ENCODE measurements around the gene NTRK2. TPM values are rescaled to one million over a fixed set of nuclear protein-coding genes. Genes with fewer than 3 reads are reported as not detected.

NTRK2 gene
- total RNA-seq, 1 donor from 2014 or later = 0.07 TPM

DNA sequence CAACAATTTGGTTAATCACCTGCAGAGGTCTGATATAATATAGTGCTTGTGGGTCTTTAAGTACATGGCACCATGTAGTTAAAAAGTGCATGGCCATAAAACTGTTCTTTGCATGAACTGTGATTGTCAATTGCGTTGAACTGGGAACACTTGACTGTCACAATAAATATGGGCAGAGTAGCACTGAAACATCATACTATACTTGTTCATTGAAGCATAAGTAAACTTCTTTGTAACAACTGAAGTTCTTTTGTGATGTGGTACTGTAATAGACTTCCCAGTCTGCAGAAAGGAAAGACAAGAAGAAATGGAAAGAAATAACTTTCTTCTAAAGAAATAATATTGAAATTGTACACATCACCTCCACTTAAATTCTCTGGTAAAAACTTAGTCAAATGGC, 9.8 kb upstream of the NTRK2 start:
- POLR2A ChIA-PET = no interaction called here
- Mint-ChIP-seq H3K4me1 (no peaks in the 10 kb centered on the region), H3K4me3 (no peak overlapping the region), H3K9me3 (peaks cover 3% of the 10 kb centered on the region), H3K27me3 (no peaks in the 10 kb centered on the region), H3K36me3 (ENCODE audit: low read depth) (no peaks in the 10 kb centered on the region), H3K27ac (no peak overlapping the region)
- DNase-seq (no peak), ATAC-seq (ENCODE audit: low read depth) (no peak)
- CTCF ChIA-PET = no interaction called here
- intact Hi-C loops (cut with micrococcal nuclease) = loop anchor here (10.0 kb wide), 1 partner anchor 955 kb away; no protein-coding TSS in a partner anchor
- TF ChIP-seq, protein P1, sequence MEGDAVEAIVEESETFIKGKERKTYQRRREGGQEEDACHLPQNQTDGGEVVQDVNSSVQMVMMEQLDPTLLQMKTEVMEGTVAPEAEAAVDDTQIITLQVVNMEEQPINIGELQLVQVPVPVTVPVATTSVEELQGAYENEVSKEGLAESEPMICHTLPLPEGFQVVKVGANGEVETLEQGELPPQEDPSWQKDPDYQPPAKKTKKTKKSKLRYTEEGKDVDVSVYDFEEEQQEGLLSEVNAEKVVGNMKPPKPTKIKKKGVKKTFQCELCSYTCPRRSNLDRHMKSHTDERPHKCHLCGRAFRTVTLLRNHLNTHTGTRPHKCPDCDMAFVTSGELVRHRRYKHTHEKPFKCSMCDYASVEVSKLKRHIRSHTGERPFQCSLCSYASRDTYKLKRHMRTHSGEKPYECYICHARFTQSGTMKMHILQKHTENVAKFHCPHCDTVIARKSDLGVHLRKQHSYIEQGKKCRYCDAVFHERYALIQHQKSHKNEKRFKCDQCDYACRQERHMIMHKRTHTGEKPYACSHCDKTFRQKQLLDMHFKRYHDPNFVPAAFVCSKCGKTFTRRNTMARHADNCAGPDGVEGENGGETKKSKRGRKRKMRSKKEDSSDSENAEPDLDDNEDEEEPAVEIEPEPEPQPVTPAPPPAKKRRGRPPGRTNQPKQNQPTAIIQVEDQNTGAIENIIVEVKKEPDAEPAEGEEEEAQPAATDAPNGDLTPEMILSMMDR (IDR thresholded peaks at IDR 0.05) = no peak

DNA sequence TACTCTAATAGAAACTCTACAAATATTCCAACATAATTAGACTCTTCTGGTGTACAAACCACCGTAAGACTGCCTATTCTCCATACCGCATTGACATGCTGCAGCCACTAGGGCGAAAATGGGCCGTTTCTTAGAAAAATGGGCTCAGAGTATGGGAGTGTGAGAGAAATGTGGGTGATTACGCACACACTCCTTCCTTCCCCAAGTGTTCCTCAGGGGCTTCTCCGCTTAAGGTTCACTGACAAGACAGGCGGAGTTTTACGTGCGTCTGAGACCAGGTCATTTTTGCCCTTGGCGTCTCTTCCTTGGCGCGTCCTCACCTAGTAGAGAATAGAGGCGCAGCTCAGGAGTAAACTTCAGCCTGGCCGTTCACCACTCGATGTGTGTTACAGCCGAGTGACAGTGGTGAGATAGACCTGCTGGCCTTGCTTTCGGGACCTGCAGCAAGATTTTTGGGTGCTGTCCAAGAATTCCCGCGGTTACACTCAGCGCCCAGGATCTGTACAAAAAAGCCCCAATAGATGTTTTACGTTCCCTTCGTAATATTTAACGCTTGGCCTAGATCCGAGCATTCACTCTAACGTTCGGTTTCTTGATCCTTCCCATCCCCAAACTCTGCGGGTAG, 1.8 kb upstream of the NTRK2 start:
- intact Hi-C loops (cut with micrococcal nuclease) = loop anchor here (5.0 to 10.0 kb wide), 2 partner anchors 115 to 947 kb away; no protein-coding TSS in a partner anchor
- CTCF ChIA-PET = no interaction called here

DNA sequence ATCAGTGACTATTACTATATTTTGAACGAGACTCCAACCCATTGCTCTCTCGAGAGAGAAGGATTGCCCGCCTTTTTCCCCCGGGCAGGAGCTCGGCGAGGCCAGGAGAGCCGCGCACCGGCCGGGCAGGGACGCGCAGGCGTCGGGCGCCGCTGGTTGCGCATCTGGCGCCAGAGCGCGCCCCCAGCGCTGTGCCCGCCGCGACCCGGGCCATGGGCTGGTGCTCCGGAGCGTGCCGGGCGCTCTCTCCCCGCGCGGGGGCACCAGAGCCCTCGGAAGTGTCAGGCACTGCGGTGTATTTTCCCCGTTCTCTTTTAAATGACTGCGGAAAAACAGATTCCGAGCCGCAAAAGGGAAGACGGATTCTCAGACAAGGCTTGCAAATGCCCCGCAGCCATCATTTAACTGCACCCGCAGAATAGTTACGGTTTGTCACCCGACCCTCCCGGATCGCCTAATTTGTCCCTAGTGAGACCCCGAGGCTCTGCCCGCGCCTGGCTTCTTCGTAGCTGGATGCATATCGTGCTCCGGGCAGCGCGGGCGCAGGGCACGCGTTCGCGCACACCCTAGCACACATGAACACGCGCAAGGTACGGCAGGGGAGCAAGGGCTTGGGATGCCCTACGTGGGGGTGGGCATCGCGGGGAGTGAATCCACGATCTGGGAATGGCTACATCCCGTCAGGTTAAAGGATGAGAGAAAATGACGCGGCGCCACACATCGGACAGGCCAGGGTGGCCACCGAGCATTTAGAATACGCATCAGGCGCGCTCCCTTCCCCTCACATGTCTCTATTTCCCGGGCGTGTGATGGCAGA, 1.1 kb upstream of the NTRK2 start:
- no peak overlapping the region for H3K27ac Mint-ChIP-seq
- CTCF ChIA-PET = interaction anchor here (1.1 kb wide), 1 partner anchor 113 kb away, joined by 3 read pairs; no protein-coding TSS in a partner anchor

More for the DNA sequence above, 1.8 kb upstream of the NTRK2 start:
- peaks cover 24% of the 10 kb centered on the region for H3K4me1 Mint-ChIP-seq
- H3K36me3 Mint-ChIP-seq (ENCODE audit: low read depth) = no peaks in the 10 kb centered on the region
- ATAC-seq (ENCODE audit: low read depth) (no peak), DNase-seq (no peak)
- no peak overlapping the region for H3K27ac Mint-ChIP-seq
- peaks cover 51% of the 10 kb centered on the region for H3K27me3 Mint-ChIP-seq
- H3K4me3 Mint-ChIP-seq = peak overlapping the region; percentile 30
- POLR2A ChIA-PET = no interaction called here
- peaks cover 6% of the 10 kb centered on the region for H3K9me3 Mint-ChIP-seq
- TF ChIP-seq, protein P1 (IDR thresholded peaks at IDR 0.05) = no peak

DNA sequence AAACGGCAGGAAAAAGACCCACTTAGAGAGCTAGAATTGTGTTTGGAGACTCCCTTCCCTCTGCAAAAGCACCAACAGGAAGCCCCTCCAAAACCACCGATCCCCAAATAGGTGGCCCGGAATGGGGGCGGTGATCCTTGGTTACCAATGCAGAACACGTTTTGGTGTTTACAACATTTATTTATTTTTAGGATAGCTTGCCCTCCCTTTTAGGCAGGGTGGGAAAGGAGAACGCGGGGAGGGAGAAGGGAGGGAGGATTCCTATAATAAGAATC, 579 bp upstream of the NTRK2 start:
- ChIA-PET CTCF (interaction anchor here (1.1 kb wide), 1 partner anchor 113 kb away, joined by 3 read pairs; no protein-coding TSS in a partner anchor), POLR2A (no interaction called here)
- no peaks in the 10 kb centered on the region for H3K36me3 Mint-ChIP-seq (ENCODE audit: low read depth)
- H3K4me3 Mint-ChIP-seq = peak overlapping the region; percentile 48
- DNase-seq (no peak), ATAC-seq (ENCODE audit: low read depth) (no peak)
- no peak overlapping the region for H3K27ac Mint-ChIP-seq
- peaks cover 24% of the 10 kb centered on the region for H3K4me1 Mint-ChIP-seq
- TF ChIP-seq, protein P1 (IDR thresholded peaks at IDR 0.05) = no peak
- intact Hi-C loops (cut with micrococcal nuclease) = loop anchor here (5.0 to 10.0 kb wide), 2 partner anchors 113 to 946 kb away; no protein-coding TSS in a partner anchor
- H3K27me3 Mint-ChIP-seq = peaks cover 53% of the 10 kb centered on the region
- H3K9me3 Mint-ChIP-seq = peaks cover 3% of the 10 kb centered on the region

More for the DNA sequence above, 1.1 kb upstream of the NTRK2 start:
- H3K9me3 Mint-ChIP-seq = peaks cover 5% of the 10 kb centered on the region
- intact Hi-C loops (cut with micrococcal nuclease) = loop anchor here (5.0 to 10.0 kb wide), 2 partner anchors 114 to 946 kb away; no protein-coding TSS in a partner anchor
- peak overlapping the region; percentile 48 for H3K4me3 Mint-ChIP-seq
- H3K4me1 Mint-ChIP-seq = peaks cover 24% of the 10 kb centered on the region
- H3K36me3 Mint-ChIP-seq (ENCODE audit: low read depth) = no peaks in the 10 kb centered on the region
- peaks cover 51% of the 10 kb centered on the region for H3K27me3 Mint-ChIP-seq
- ATAC-seq (ENCODE audit: low read depth) = peak; percentile 49
- DNase-seq = no peak
- TF ChIP-seq, protein P1 (IDR thresholded peaks at IDR 0.05) = no peak
- POLR2A ChIA-PET = no interaction called here

Data from activated B cell treated with CpG ODN at 0.5 μM for 24 hours (primary cell).